HG03095 (cell line): ENCODE results near the gene CWC27.
"Not testable (repeated sequence)": the region's sequence is repeated elsewhere in the genome, so short reads cannot be mapped to it uniquely, and the experiment has no call there.

Source experiments
- ATAC-seq: cut with Tn5 transposase; IDR thresholded peaks from one replicate; pipeline ENCODE4 v1.9.1; 2021; ENCODE audit warnings: moderate library complexity; ENCODE audit not compliant: unreplicated experiment

CWC27 gene

GRCh38 chr5:64907399-64907798, 138.7 kb downstream of the CWC27 start:
- ATAC-seq: not testable (repeated sequence)

DNA sequence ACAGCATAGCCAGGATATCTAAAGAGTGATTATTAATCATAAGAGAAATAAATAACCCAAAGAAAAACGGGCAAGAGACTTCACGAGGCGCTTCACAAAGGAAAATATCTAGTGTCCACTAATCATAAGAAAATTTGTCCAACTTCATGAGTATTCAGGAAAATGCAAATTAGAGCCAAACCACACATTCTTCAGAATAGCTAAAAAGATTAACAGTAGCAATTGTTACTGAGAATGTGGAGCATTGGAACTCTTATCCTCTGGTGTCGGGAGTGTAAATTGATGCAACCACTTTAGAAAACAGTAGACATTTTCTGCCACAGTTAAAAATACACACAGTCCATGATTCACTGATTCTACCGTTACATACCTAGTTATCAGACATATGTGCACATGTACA, 145.7 kb downstream of the CWC27 start:
- no peak for ATAC-seq

GRCh38 chr5:64918083-64918482, 149.4 kb downstream of the CWC27 start:
- no peak for ATAC-seq

GRCh38 chr5:64921386-64921785, 152.7 kb downstream of the CWC27 start:
- ATAC-seq: no peak

DNA sequence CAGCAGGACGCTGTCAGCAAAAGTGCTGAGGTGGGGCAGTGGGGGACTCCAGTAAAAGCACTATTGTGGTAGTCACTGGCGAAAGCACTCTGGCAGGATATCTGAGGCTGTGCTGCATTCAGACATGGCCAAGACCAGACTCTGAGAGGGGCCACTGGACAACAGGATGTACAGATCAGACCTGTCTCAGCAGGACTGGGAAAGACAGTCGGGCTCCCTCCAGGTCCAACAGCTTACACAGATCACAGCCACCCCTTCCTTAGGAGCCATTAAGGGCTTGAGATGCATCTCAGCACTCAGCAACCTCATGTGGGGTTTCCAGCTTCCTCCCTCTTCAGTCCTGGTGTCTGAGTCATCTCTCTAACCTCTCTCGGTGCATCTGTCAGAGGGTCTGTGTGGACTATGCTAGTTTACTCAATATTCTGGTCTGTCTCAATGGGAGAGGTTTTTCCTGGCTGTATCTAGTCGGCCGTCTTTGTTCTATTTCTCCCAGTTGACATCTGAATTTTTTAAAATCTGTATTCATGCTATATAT, 154.5 kb downstream of the CWC27 start:
- ATAC-seq: no peak

GRCh38 chr5:64925123-64925522, 156.4 kb downstream of the CWC27 start:
- ATAC-seq: no peak

GRCh38 chr5:64929833-64930232, 161.1 kb downstream of the CWC27 start:
- ATAC-seq: no peak

- ATAC-seq: no peak
These were observed 162.1 kb downstream of the CWC27 start for GRCh38 chr5:64930672-64931318.

- ATAC-seq: not testable (repeated sequence)
These were observed 170.7 kb downstream of the CWC27 start for GRCh38 chr5:64939422-64939771.

DNA sequence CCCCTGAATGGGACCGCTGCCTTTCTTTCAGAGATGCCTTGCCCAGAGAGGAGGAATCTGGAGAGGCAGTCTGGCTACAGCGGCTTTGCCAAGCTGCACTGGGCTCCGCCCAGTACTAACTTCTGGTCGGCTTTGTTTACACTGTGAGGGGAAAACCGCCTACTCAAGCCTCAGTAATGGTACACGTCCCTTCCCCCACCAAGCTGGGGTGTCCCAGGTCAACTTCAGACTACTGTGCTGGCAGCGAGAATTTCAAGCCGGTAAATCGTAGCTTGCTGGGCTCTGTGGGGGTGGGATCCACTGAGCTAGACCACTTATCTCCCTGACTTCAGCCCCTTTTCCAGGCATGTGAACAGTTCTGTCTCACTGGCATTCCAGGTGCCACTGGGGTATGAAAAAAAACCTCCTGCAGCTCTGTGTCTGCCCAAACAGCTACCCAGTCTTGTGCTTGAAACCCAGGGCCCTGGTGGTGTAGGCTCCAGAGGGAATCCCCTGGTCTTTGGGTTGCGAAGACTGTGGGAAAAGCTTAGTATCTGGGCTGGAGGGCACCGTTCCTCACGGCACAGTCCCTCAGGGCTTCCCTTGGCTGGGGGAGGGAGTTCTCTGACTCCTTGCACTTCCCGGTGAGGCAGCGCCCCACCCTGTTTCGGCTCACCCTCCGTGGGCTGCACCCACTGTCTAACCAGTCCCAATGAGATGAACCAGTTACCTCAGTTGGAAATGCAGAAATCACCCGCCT, 171.2 kb downstream of the CWC27 start:
- no peak for ATAC-seq

- no peak for ATAC-seq
These were observed 173.7 kb downstream of the CWC27 start for GRCh38 chr5:64942460-64942859.

DNA sequence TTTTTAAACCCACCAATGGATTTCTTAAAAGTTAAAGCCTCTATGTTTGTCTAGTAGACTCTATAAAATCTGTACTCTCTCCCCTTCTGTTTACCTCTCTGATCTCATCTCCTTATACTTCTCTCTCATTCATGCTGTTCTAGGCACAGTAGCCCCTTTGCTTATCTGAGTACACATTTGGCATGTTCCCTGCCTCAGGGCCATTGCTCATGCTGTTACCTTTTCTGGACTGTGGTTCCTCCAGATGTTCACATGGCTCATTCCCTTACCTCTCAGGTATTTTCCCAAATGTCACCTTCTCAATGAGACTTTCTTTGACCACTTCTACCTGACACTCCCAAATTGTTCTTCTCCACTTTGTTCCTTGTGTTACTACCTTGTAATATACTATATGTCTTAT, 176.1 kb downstream of the CWC27 start:
- no peak for ATAC-seq

DNA sequence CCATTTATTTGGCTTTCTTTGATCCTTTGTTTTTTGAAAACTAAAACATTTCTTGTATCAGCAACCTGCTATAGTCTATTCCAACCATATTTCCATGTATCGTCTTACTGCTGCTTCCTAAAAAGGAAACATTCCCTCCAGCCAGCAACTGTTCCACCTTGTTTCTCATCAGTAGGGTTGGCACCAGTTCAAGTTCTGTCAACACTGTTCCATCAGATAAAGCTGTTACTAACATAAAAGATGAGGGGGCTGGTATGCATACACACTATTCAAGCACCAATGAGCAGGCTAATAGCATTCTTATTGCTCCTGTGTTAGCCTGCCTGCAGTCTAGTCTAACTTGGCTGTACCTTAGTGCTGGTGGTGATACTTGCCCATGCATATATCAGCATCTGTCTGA, 178.3 kb downstream of the CWC27 start:
- ATAC-seq: no peak

GRCh38 chr5:64947801-64948200, 179.1 kb downstream of the CWC27 start:
- ATAC-seq: no peak

- no peak for ATAC-seq
These were observed 180.6 kb downstream of the CWC27 start for GRCh38 chr5:64949331-64949730.

- no peak for ATAC-seq
These were observed 184.4 kb downstream of the CWC27 start for GRCh38 chr5:64952951-64953673.

DNA sequence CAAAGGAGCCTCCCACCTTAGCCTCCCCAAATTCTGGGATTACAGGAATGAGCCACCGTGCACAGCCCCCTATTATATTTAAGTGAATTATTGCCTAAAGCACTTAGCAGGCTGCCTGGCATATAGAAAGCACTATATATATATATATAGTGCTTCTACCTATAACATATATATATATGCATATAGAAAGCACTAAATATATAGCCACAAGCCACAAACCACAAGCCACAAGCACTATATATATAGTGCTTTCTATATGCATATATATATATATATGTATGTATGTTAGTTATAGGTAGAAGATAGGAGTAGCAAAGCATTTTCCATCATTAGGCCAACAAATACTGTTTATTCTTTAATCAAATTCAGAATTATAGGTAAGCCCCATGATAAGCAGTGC, 185.8 kb downstream of the CWC27 start:
- ATAC-seq: no peak

DNA sequence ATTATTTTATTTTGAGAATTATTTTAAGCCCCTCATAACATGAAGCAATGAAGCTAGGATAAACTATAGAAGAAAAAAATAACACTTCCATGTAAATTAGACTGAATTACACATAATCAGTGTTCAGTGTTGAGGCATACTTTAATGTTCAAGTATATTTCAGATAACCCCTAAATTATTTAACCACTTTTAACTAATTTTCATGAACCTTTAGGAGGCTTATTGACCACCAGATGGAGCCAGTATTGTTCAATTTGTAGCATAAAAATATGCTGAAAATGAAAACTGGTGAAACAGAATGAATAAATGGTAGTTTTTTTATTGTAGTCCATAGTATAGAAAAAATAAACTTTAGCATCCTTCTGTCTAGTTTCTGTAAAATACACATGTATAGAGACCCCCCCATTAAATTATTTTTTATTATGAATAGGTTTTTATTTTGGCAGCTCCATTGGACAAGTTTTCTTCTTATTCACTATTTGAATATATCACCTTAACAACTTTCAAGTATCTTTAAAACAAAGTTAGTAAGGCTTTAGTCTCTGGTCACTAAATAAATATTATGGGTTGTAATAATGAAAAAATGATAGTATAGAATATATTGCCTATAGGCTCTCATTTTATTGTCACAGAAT, 190.1 kb downstream of the CWC27 start:
- ATAC-seq: no peak

- ATAC-seq: no peak
These were observed 194.5 kb downstream of the CWC27 start for GRCh38 chr5:64963278-64963677.

DNA sequence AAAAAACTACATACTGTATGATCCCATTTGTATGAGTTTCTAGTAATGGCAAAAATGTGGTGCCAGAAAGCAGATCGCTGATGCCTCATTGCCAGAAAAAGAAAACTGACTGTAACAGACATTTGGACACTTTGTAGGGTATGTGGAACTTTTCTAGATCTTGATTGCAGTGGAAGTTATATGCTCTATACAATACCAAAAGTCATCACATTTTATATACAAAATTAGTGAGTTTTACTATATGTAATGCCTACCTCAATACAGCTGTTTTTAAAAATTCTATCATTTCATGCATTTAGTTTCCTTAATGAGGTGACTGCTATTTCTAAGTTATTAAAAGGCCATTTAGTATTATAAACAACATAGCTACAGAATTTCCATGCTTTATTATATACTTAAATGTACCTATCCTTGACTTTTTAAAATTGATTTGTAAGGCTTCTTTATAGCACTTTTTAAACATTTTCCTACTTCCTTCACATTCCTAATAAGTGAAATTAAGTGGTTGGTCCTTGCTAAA, 199.9 kb downstream of the CWC27 start:
- ATAC-seq: no peak

- no peak for ATAC-seq
These were observed 200.8 kb downstream of the CWC27 start for GRCh38 chr5:64969578-64969977.
